Activated CD4-positive, CD25-positive, alpha-beta regulatory T cell treated with anti-CD3 and anti-CD28 coated beads, Interleukin-2, amount 50 U/mL, for 24 hours (primary cell): ENCODE data around the gene NDUFAF5.

Experiments
- ATAC-seq, 2 donors: fragments of 150-1000 bp; cut with Tn5 transposase; one replicate each; pipeline ENCODE4 v1.10.0; 2021; ENCODE audit warnings: mild to moderate bottlenecking in 1 of 2, moderate library complexity in 1 of 2

NDUFAF5 gene

GRCh38 chr20:13778827-13779226 lies 6.0 kb upstream of the NDUFAF5 start:
- no peak for ATAC-seq

GRCh38 chr20:13783528-13783927 lies 1.3 kb upstream of the NDUFAF5 start:
- no peak for ATAC-seq

GRCh38 chr20:13784271-13784892 lies 446 bp upstream of the NDUFAF5 start:
- peak; percentile 1 to 4 for ATAC-seq

GRCh38 chr20:13786143-13786828 lies 1.5 kb downstream of the NDUFAF5 start:
- no peak for ATAC-seq

GRCh38 chr20:13788167-13788834 lies 3.5 kb downstream of the NDUFAF5 start:
- peak in 1 of 2 donors; percentile 32 for ATAC-seq

- ATAC-seq: no peak
Observed at GRCh38 chr20:13790708-13791107, 5.9 kb downstream of the NDUFAF5 start.

GRCh38 chr20:13791540-13792459 lies 7.0 kb downstream of the NDUFAF5 start:
- no peak for ATAC-seq

- no peak for ATAC-seq
Observed at GRCh38 chr20:13793001-13793400, 8.2 kb downstream of the NDUFAF5 start.

- ATAC-seq: no peak
Observed at GRCh38 chr20:13794667-13795066, 9.8 kb downstream of the NDUFAF5 start.

GRCh38 chr20:13799040-13799439 lies 14.2 kb downstream of the NDUFAF5 start:
- no peak for ATAC-seq

- ATAC-seq: no peak
Observed at GRCh38 chr20:13799974-13800373, 15.1 kb downstream of the NDUFAF5 start.

GRCh38 chr20:13800728-13801134 lies 15.9 kb downstream of the NDUFAF5 start:
- no peak for ATAC-seq

GRCh38 chr20:13809373-13809772 lies 24.5 kb downstream of the NDUFAF5 start:
- ATAC-seq: no peak

GRCh38 chr20:13809855-13810254 lies 25.0 kb downstream of the NDUFAF5 start:
- ATAC-seq: no peak

GRCh38 chr20:13810446-13810845 lies 25.6 kb downstream of the NDUFAF5 start:
- ATAC-seq: no peak

- ATAC-seq: no peak
Observed at GRCh38 chr20:13813910-13814309, 29.1 kb downstream of the NDUFAF5 start.

GRCh38 chr20:13814672-13815071 lies 29.8 kb downstream of the NDUFAF5 start:
- no peak for ATAC-seq

- ATAC-seq: peak; percentile 62 to 67
Observed at GRCh38 chr20:13816757-13817156, 31.9 kb downstream of the NDUFAF5 start.

GRCh38 chr20:13817342-13817741 lies 32.5 kb downstream of the NDUFAF5 start:
- peak; percentile 47 to 62 for ATAC-seq

- peak; percentile 42 to 43 for ATAC-seq
Observed at GRCh38 chr20:13819885-13820645, 35.2 kb downstream of the NDUFAF5 start.

GRCh38 chr20:13821876-13822275 lies 37.0 kb downstream of the NDUFAF5 start:
- ATAC-seq: no peak

GRCh38 chr20:13822459-13822858 lies 37.6 kb downstream of the NDUFAF5 start:
- no peak for ATAC-seq
